ENCODE measurements around the gene NR2F1. TPM values are rescaled to one million over a fixed set of nuclear protein-coding genes. Genes with fewer than 3 reads are reported as not detected.

NR2F1 gene
- total RNA-seq, 1 experiment from 2014 or later: 51.2 TPM

DNA sequence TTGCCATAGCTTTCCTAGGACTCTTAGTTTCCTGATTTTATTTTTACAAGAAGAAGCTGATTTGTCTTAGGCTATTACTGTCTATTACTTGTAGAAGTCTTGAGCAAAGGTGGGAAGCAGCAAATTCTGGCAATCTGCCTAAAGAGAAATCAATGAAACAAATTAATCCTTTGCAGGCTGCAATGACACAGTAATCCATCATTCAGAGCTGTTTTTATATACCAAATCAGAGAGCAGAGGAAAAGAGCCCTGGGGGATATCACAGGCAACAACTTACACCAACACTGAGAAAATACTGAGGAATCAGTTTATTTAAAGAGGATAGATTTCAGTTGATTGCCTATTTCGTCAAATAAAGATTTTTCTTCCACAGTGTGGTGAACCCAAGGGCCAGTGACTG is 15.6 kb upstream of the NR2F1 start:
- Histone ChIP-seq H3K9me2 (ENCODE audit: insufficient read depth) (no peaks in the 10 kb centered on the region), H4K20me1 (ENCODE audit: insufficient read depth) (no peaks in the 10 kb centered on the region), H3K36me3 (ENCODE audit: control insufficient read depth in 1 of 2, insufficient read depth in 2 of 2, low read length in 2 of 2) (0 out of 4 replicates have a peak, but pooled peaks cover 0 to 2% of the 10 kb centered on the region in 2 experiments), H3K9me3 (ENCODE audit: control insufficient read depth in 1 of 2, insufficient read depth in 1 of 2, low read depth in 1 of 2, low read length in 2 of 2) (no peaks in the 10 kb centered on the region), H3K9ac (ENCODE audit: low read length) (no peak overlapping the region), H3K4me3 (replicated peaks in 1 of 2; ENCODE audit: low read depth in 1 of 2, low read length in 2 of 2) (no peak overlapping the region), H3K27ac (ENCODE audit: low read depth, low read length) (peak overlapping the region; percentile 2; the same call in 1 of the 2 replicates), H3K27me3 (ENCODE audit: insufficient read depth, low read length) (no peaks in the 10 kb centered on the region), H3K4me2 (ENCODE audit: low read length) (no peak overlapping the region), H3K4me1 (ENCODE audit: control insufficient read depth in 1 of 2, insufficient read depth in 2 of 2, low read length in 2 of 2) (peaks cover 25 to 47% of the 10 kb centered on the region in 2 experiments), H2AFZ (ENCODE audit: low read depth, low read length, poor library complexity, severe bottlenecking) (no peak overlapping the region), H3K79me2 (ENCODE audit: insufficient read depth, low read length) (no peaks in the 10 kb centered on the region; the same call in 1 of the 2 replicates)
- intact Hi-C loops (cut with micrococcal nuclease): no loop called here
- TF ChIP-seq TCF7L2 (IDR thresholded peaks at IDR 0.05; ENCODE audit: borderline replicate concordance, extremely low read depth, insufficient read depth, insufficient read length) (no peak), POLR2A (IDR thresholded peaks at IDR 0.05; ENCODE audit: borderline replicate concordance, extremely low read depth, insufficient read depth, insufficient read length) (no peak), RAD21 (IDR thresholded peaks at IDR 0.05; ENCODE audit: low read depth) (no peak)
- TF ChIP-seq, protein P1, sequence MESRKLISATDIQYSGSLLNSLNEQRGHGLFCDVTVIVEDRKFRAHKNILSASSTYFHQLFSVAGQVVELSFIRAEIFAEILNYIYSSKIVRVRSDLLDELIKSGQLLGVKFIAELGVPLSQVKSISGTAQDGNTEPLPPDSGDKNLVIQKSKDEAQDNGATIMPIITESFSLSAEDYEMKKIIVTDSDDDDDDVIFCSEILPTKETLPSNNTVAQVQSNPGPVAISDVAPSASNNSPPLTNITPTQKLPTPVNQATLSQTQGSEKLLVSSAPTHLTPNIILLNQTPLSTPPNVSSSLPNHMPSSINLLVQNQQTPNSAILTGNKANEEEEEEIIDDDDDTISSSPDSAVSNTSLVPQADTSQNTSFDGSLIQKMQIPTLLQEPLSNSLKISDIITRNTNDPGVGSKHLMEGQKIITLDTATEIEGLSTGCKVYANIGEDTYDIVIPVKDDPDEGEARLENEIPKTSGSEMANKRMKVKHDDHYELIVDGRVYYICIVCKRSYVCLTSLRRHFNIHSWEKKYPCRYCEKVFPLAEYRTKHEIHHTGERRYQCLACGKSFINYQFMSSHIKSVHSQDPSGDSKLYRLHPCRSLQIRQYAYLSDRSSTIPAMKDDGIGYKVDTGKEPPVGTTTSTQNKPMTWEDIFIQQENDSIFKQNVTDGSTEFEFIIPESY (IDR thresholded peaks at IDR 0.05; ENCODE audit: extremely low read depth, insufficient replicate concordance, low read length): no peak
- TF ChIP-seq, protein P2, sequence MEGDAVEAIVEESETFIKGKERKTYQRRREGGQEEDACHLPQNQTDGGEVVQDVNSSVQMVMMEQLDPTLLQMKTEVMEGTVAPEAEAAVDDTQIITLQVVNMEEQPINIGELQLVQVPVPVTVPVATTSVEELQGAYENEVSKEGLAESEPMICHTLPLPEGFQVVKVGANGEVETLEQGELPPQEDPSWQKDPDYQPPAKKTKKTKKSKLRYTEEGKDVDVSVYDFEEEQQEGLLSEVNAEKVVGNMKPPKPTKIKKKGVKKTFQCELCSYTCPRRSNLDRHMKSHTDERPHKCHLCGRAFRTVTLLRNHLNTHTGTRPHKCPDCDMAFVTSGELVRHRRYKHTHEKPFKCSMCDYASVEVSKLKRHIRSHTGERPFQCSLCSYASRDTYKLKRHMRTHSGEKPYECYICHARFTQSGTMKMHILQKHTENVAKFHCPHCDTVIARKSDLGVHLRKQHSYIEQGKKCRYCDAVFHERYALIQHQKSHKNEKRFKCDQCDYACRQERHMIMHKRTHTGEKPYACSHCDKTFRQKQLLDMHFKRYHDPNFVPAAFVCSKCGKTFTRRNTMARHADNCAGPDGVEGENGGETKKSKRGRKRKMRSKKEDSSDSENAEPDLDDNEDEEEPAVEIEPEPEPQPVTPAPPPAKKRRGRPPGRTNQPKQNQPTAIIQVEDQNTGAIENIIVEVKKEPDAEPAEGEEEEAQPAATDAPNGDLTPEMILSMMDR (IDR thresholded peaks at IDR 0.05 in 2 of 3, conservative IDR thresholded peaks at IDR 0.05 in 1 of 3; ENCODE audit: borderline replicate concordance in 1 of 3, insufficient read depth in 1 of 3, low read depth in 2 of 3, low read length in 2 of 3): no peak
- TF ChIP-seq, protein P3, sequence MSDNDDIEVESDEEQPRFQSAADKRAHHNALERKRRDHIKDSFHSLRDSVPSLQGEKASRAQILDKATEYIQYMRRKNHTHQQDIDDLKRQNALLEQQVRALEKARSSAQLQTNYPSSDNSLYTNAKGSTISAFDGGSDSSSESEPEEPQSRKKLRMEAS (IDR thresholded peaks at IDR 0.05): no peak
- CTCF ChIA-PET: no interaction called here
- no TSS peak for BruUV-seq (replicated peaks)
- DNase-seq (ENCODE audit: low read depth, low spot score) (no peak), ATAC-seq (no peak)
- POLR2A ChIA-PET: no interaction called here
- RAD21 ChIA-PET (ENCODE audit: low non-redundant PET in 1 of 2, low total read pairs in 2 of 2, uncharacterized antibody in 2 of 2, unreplicated experiment in 2 of 2): no interaction called here

Data from HCT116 (cell line).